ENCODE results near the gene ATP2C1. TPM values are rescaled to one million over a fixed set of nuclear protein-coding genes. Genes with fewer than 3 reads are reported as not detected.

The ATP2C1 gene
- total and polyA plus RNA-seq, 7 experiments from 2014 or later = 6.6 to 64.9 (median 47.7) TPM

- intact Hi-C loops (cut with micrococcal nuclease) = no loop called here
- peaks cover 0 to 23% (median 4%) of the 10 kb centered on the region in 3 experiments for H3K9me3 ChIP-seq (ENCODE audit: control insufficient read depth in 2 of 3, low read length in 3 of 3)
- CTCF ChIA-PET = interaction anchor here (1.5 kb wide), 1 partner anchor 11 kb away, joined by 6 read pairs; no protein-coding TSS in a partner anchor
- Mint-ChIP-seq H3K27ac (no peak overlapping the region), H3K9me3 (peaks cover 13 to 65% (median 35%) of the 10 kb centered on the region in 11 donors), H3K4me1 (peaks cover 0 to 20% (median 11%) of the 10 kb centered on the region in 7 donors), H3K4me3 (no peak overlapping the region), H3K27me3 (peaks cover 0 to 29% (median 0%) of the 10 kb centered on the region in 5 donors), H3K36me3 (peaks cover 17 to 45% (median 28%) of the 10 kb centered on the region in 5 donors)
- no peak overlapping the region for H3K27ac ChIP-seq (ENCODE audit: low read depth, low read length)
- ATAC-seq (no peak), DNase-seq (no peak)
- no peaks in the 10 kb centered on the region for H3K36me3 ChIP-seq (ENCODE audit: control insufficient read depth in 2 of 3, insufficient read depth in 3 of 3, low read length in 3 of 3)
- peaks cover 3 to 9% of the 10 kb centered on the region in 2 donors for H3K4me1 ChIP-seq (ENCODE audit: control insufficient read depth in 2 of 2, insufficient read depth in 2 of 2, low read length in 2 of 2)
- H3K4me3 ChIP-seq (ENCODE audit: low read length) = no peak overlapping the region
- no peaks in the 10 kb centered on the region for H3K27me3 ChIP-seq (ENCODE audit: control insufficient read depth in 2 of 2, insufficient read depth in 2 of 2, low read length in 2 of 2)
- POLR2A ChIA-PET = interaction anchor here (0.6 kb wide), 1 partner anchor 8 kb away, joined by 3 read pairs; no protein-coding TSS in a partner anchor
These were observed 153.7 kb downstream of the ATP2C1 start for GRCh38 chr3:131047582-131047981.

- no peak overlapping the region for H3K27ac ChIP-seq (ENCODE audit: low read depth, low read length)
- peaks cover 0 to 23% (median 4%) of the 10 kb centered on the region in 3 experiments for H3K9me3 ChIP-seq (ENCODE audit: control insufficient read depth in 2 of 3, low read length in 3 of 3)
- Mint-ChIP-seq H3K9me3 (peaks cover 13 to 60% (median 32%) of the 10 kb centered on the region in 11 donors), H3K36me3 (peaks cover 17 to 45% (median 28%) of the 10 kb centered on the region in 5 donors), H3K27me3 (peaks cover 0 to 29% (median 0%) of the 10 kb centered on the region in 5 donors), H3K4me3 (no peak overlapping the region), H3K27ac (no peak overlapping the region), H3K4me1 (peaks cover 0 to 16% (median 6%) of the 10 kb centered on the region in 7 donors)
- peaks cover 0 to 5% of the 10 kb centered on the region in 2 donors for H3K4me1 ChIP-seq (ENCODE audit: control insufficient read depth in 2 of 2, insufficient read depth in 2 of 2, low read length in 2 of 2)
- no peak overlapping the region for H3K4me3 ChIP-seq (ENCODE audit: low read length)
- no peaks in the 10 kb centered on the region for H3K27me3 ChIP-seq (ENCODE audit: control insufficient read depth in 2 of 2, insufficient read depth in 2 of 2, low read length in 2 of 2)
- DNase-seq = no peak
- ATAC-seq = no peak
- ChIA-PET CTCF (no interaction called here), POLR2A (interaction anchor here (0.6 kb wide), 1 partner anchor 8 kb away, joined by 3 read pairs; no protein-coding TSS in a partner anchor)
- intact Hi-C loops (cut with micrococcal nuclease) = no loop called here
- H3K36me3 ChIP-seq (ENCODE audit: control insufficient read depth in 2 of 3, insufficient read depth in 3 of 3, low read length in 3 of 3) = no peaks in the 10 kb centered on the region
These were observed 154.1 kb downstream of the ATP2C1 start for GRCh38 chr3:131048030-131048429.

GRCh38 chr3:131050001-131050400 is 156.1 kb downstream of the ATP2C1 start:
- Mint-ChIP-seq H3K9me3 (peaks cover 4 to 41% (median 14%) of the 10 kb centered on the region in 11 donors), H3K36me3 (peaks cover 7 to 28% (median 10%) of the 10 kb centered on the region in 5 donors), H3K4me3 (no peak overlapping the region), H3K27ac (no peak overlapping the region), H3K27me3 (peaks cover 0 to 13% (median 0%) of the 10 kb centered on the region in 5 donors), H3K4me1 (peaks cover 0 to 9% (median 0%) of the 10 kb centered on the region in 7 donors)
- intact Hi-C loops (cut with micrococcal nuclease) = no loop called here
- H3K4me1 ChIP-seq (ENCODE audit: control insufficient read depth in 2 of 2, insufficient read depth in 2 of 2, low read length in 2 of 2) = no peaks in the 10 kb centered on the region
- H3K27ac ChIP-seq (ENCODE audit: low read depth, low read length) = no peak overlapping the region
- no peaks in the 10 kb centered on the region for H3K27me3 ChIP-seq (ENCODE audit: control insufficient read depth in 2 of 2, insufficient read depth in 2 of 2, low read length in 2 of 2)
- no peaks in the 10 kb centered on the region for H3K36me3 ChIP-seq (ENCODE audit: control insufficient read depth in 2 of 3, insufficient read depth in 3 of 3, low read length in 3 of 3)
- ATAC-seq (no peak), DNase-seq (no peak)
- POLR2A ChIA-PET = no interaction called here
- CTCF ChIA-PET = no interaction called here
- H3K9me3 ChIP-seq (ENCODE audit: control insufficient read depth in 2 of 3, low read length in 3 of 3) = peaks cover 0 to 6% (median 2%) of the 10 kb centered on the region in 3 experiments
- H3K4me3 ChIP-seq (ENCODE audit: low read length) = no peak overlapping the region

- Mint-ChIP-seq H3K27ac (no peak overlapping the region), H3K27me3 (peaks cover 0 to 4% (median 3%) of the 10 kb centered on the region in 5 donors), H3K9me3 (peaks cover 0 to 9% (median 0%) of the 10 kb centered on the region in 11 donors), H3K4me3 (no peak overlapping the region), H3K4me1 (peaks cover 0 to 9% (median 0%) of the 10 kb centered on the region in 7 donors), H3K36me3 (peaks cover 0 to 7% (median 4%) of the 10 kb centered on the region in 5 donors)
- Histone ChIP-seq H3K4me3 (ENCODE audit: low read length) (no peak overlapping the region), H3K36me3 (ENCODE audit: control insufficient read depth in 2 of 3, insufficient read depth in 3 of 3, low read length in 3 of 3) (no peaks in the 10 kb centered on the region), H3K4me1 (ENCODE audit: control insufficient read depth in 2 of 2, insufficient read depth in 2 of 2, low read length in 2 of 2) (no peaks in the 10 kb centered on the region), H3K27me3 (ENCODE audit: control insufficient read depth in 2 of 2, insufficient read depth in 2 of 2, low read length in 2 of 2) (no peaks in the 10 kb centered on the region), H3K27ac (ENCODE audit: low read depth, low read length) (no peak overlapping the region), H3K9me3 (ENCODE audit: control insufficient read depth in 2 of 3, low read length in 3 of 3) (no peaks in the 10 kb centered on the region)
- CTCF ChIA-PET = no interaction called here
- ATAC-seq = no peak
- POLR2A ChIA-PET = no interaction called here
- intact Hi-C loops (cut with micrococcal nuclease) = no loop called here
- DNase-seq = no peak
These were observed 159.4 kb downstream of the ATP2C1 start for GRCh38 chr3:131053043-131053859.

Other genes starting within 250 kb of the ATP2C1 start
- gene PIK3R4, start 147.3 kb upstream of the ATP2C1 start, total RNA-seq = 10 to 100 TPM; 15.5 to 33.6 (median 27.3) TPM
- gene PIK3R4, start 147.3 kb upstream of the ATP2C1 start, polyA plus RNA-seq = 10 to 100 TPM; 27.5 to 47.5 TPM
- 10 to 100 TPM; 18.7 to 38.5 (median 27.0) TPM for gene ASTE1, start 132.7 kb downstream of the ATP2C1 start, total RNA-seq
- 10 to 100 TPM; 23.6 to 34.3 TPM for gene ASTE1, start 132.7 kb downstream of the ATP2C1 start, polyA plus RNA-seq
- 1 to 10 TPM; 1.7 to 9.0 (median 5.3) TPM for gene NEK11, start 132.8 kb downstream of the ATP2C1 start, total RNA-seq
- gene NEK11, start 132.8 kb downstream of the ATP2C1 start, polyA plus RNA-seq = 1 to 10 TPM; 1.5 to 1.6 TPM